ENCODE data around the gene MRTFB.

Gene MRTFB

DNA sequence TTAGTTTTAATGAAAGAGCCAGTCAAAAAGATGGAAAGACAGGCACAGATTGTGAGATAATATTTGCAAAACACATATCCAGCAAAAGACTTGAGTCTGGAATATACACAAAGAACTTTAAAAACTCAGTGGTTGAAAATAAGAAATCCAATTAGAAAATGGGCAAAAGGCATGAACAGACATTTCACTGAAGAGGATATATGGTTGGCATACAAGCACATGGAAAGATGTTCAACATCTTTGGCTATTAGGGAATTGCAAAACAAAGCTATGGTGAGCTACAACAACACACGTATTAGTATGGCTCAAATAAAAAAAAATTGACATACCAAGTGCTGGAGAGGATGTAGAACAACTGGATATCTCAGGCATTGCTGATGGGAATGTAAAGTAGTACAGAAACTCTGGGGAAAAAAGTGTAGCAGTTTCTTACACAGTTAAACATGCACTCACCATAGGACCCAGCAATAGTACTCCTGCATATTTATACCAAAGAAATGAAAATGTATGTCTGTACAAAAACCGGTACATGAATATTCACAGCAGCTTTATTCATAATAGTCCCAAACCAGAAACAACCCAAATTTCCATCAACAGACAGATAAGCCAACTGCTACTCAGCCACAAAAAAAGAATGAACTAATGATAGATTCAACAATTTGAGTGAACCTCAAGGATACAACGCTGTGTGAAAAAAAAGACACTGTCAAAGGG is 44.4 kb upstream of the MRTFB start:
- Histone ChIP-seq H3K36me3 (ENCODE audit: insufficient read depth, low read length) (no peaks in the 10 kb centered on the region), H3K27me3 (ENCODE audit: insufficient read depth, low read length, poor library complexity) (no peaks in the 10 kb centered on the region), H3K4me2 (ENCODE audit: insufficient read depth, low read length) (no peak overlapping the region), H3K4me1 (ENCODE audit: insufficient read depth, low read length) (no peaks in the 10 kb centered on the region), H3K27ac (ENCODE audit: low read length) (no peak overlapping the region), H3K79me2 (ENCODE audit: insufficient read depth, low read length) (no peaks in the 10 kb centered on the region), H4K20me1 (ENCODE audit: insufficient read depth, low read length) (no peaks in the 10 kb centered on the region), H3K4me3 (ENCODE audit: low read depth in 1 of 2, low read length in 2 of 2) (no peak overlapping the region), H3K9ac (ENCODE audit: low read depth, low read length) (no peak overlapping the region), H3K9me3 (ENCODE audit: insufficient read depth, low read length, severe bottlenecking) (peaks cover 2% of the 10 kb centered on the region), H2AFZ (ENCODE audit: low read depth, low read length) (no peak overlapping the region)
- ATAC-seq (ENCODE audit: insufficient read depth, low read depth), result no peak
- TF ChIP-seq, protein P1, sequence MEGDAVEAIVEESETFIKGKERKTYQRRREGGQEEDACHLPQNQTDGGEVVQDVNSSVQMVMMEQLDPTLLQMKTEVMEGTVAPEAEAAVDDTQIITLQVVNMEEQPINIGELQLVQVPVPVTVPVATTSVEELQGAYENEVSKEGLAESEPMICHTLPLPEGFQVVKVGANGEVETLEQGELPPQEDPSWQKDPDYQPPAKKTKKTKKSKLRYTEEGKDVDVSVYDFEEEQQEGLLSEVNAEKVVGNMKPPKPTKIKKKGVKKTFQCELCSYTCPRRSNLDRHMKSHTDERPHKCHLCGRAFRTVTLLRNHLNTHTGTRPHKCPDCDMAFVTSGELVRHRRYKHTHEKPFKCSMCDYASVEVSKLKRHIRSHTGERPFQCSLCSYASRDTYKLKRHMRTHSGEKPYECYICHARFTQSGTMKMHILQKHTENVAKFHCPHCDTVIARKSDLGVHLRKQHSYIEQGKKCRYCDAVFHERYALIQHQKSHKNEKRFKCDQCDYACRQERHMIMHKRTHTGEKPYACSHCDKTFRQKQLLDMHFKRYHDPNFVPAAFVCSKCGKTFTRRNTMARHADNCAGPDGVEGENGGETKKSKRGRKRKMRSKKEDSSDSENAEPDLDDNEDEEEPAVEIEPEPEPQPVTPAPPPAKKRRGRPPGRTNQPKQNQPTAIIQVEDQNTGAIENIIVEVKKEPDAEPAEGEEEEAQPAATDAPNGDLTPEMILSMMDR (IDR thresholded peaks at IDR 0.05; ENCODE audit: borderline replicate concordance, extremely low read depth, low read length, poor library complexity, severe bottlenecking), result no peak
- TF ChIP-seq EZH2 (IDR thresholded peaks at IDR 0.05; ENCODE audit: borderline replicate concordance, low read depth, low read length, severe bottlenecking), result no peak
- no peak for DNase-seq

DNA sequence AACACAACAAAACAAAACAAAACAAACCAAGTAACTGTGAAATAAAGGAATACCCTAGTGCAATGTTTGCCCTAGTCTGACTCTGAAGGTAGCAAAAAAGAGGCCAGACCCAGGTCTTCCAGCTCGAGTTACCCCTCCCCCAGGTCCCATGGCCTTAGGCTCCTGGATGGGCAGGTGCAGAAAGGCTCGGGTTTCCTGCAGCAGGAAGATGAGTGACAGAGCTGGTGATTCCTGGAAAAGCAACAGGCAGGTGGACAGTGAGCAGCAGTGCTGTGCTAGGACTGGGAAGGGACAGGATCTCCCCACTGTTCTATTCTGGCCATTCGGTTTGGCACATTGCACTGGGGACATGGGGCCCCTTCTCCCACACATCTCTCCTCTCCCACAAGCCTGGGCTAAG is 42.9 kb upstream of the MRTFB start:
- TF ChIP-seq, protein P1 (IDR thresholded peaks at IDR 0.05; ENCODE audit: borderline replicate concordance, extremely low read depth, low read length, poor library complexity, severe bottlenecking), result no peak

GRCh38 chr16:14029658-14030057 is 41.5 kb upstream of the MRTFB start:
- ATAC-seq (ENCODE audit: insufficient read depth, low read depth) (no peak), DNase-seq (no peak)
- Histone ChIP-seq H3K9me3 (ENCODE audit: insufficient read depth, low read length, severe bottlenecking) (no peaks in the 10 kb centered on the region), H3K4me2 (ENCODE audit: insufficient read depth, low read length) (no peak overlapping the region), H4K20me1 (ENCODE audit: insufficient read depth, low read length) (no peaks in the 10 kb centered on the region), H3K79me2 (ENCODE audit: insufficient read depth, low read length) (no peaks in the 10 kb centered on the region), H2AFZ (ENCODE audit: low read depth, low read length) (no peak overlapping the region), H3K27ac (ENCODE audit: low read length) (no peak overlapping the region), H3K36me3 (ENCODE audit: insufficient read depth, low read length) (no peaks in the 10 kb centered on the region), H3K9ac (ENCODE audit: low read depth, low read length) (no peak overlapping the region), H3K4me3 (ENCODE audit: low read depth in 1 of 2, low read length in 2 of 2) (no peak overlapping the region), H3K27me3 (ENCODE audit: insufficient read depth, low read length, poor library complexity) (no peaks in the 10 kb centered on the region), H3K4me1 (ENCODE audit: insufficient read depth, low read length) (no peaks in the 10 kb centered on the region)
- TF ChIP-seq, protein P1 (IDR thresholded peaks at IDR 0.05; ENCODE audit: borderline replicate concordance, extremely low read depth, low read length, poor library complexity, severe bottlenecking), result no peak
- TF ChIP-seq EZH2 (IDR thresholded peaks at IDR 0.05; ENCODE audit: borderline replicate concordance, low read depth, low read length, severe bottlenecking), result no peak

More for the DNA sequence above, 42.9 kb upstream of the MRTFB start:
- Histone ChIP-seq H3K36me3 (ENCODE audit: insufficient read depth, low read length) (no peaks in the 10 kb centered on the region), H3K27me3 (ENCODE audit: insufficient read depth, low read length, poor library complexity) (no peaks in the 10 kb centered on the region), H3K79me2 (ENCODE audit: insufficient read depth, low read length) (no peaks in the 10 kb centered on the region), H3K9ac (ENCODE audit: low read depth, low read length) (no peak overlapping the region), H3K27ac (ENCODE audit: low read length) (no peak overlapping the region), H3K4me1 (ENCODE audit: insufficient read depth, low read length) (no peaks in the 10 kb centered on the region), H2AFZ (ENCODE audit: low read depth, low read length) (no peak overlapping the region), H3K4me2 (ENCODE audit: insufficient read depth, low read length) (no peak overlapping the region), H3K9me3 (ENCODE audit: insufficient read depth, low read length, severe bottlenecking) (peaks cover 2% of the 10 kb centered on the region), H4K20me1 (ENCODE audit: insufficient read depth, low read length) (no peaks in the 10 kb centered on the region), H3K4me3 (ENCODE audit: low read depth in 1 of 2, low read length in 2 of 2) (no peak overlapping the region)
- DNase-seq (no peak), ATAC-seq (ENCODE audit: insufficient read depth, low read depth) (no peak)
